OCI-LY3 (cell line): ENCODE measurements around the gene MRPL2.
A peak's percentile ranks its signal among the peaks of the same experiment; 100 is the strongest.

Experiments used
- H2AFZ ChIP-seq: fragments of 200-600, 300-600 bp; shearing (Covaris generic); 2 replicates; pipeline ENCODE4 v1.6.0; 2014; ENCODE audit warnings: antibody characterized with exemption, low read depth, low read length
- H3K27ac ChIP-seq: fragments of 200-600, 300-600 bp; sonication (generic); 2 replicates; pipeline ENCODE4 v1.5.1; 2014; ENCODE audit warnings: mild to moderate bottlenecking, low read length, moderate library complexity, mixed read lengths
- H3K27me3 ChIP-seq: fragments of 200-600, 300-600 bp; sonication (generic); 2 replicates; pipeline ENCODE4 v1.6.1; 2014; ENCODE audit warnings: low read depth, low read length, mixed read lengths
- H3K36me3 ChIP-seq: fragments of 200-600, 300-600 bp; sonication (generic); replicated peaks from 2 replicates; pipeline ENCODE3; 2014; ENCODE audit warnings: low read depth, low read length, mixed read lengths
- H3K4me1 ChIP-seq: fragments of 300-600, 200-600 bp; sonication (generic); 2 replicates; pipeline ENCODE4 v1.6.1; 2014; ENCODE audit warnings: low read length, mixed read lengths
- H3K4me2 ChIP-seq: fragments of 200-600, 300-600 bp; sonication (generic); 2 replicates; pipeline ENCODE4 v1.6.1; 2014; ENCODE audit warnings: low read length, mixed read lengths
- H3K4me3 ChIP-seq: fragments of 300-600, 200-600 bp; sonication (generic); 2 replicates; pipeline ENCODE4 v1.5.1; 2014; ENCODE audit warnings: antibody characterized with exemption, mild to moderate bottlenecking, low read length, moderate library complexity
- H3K79me2 ChIP-seq: fragments of 300-600, 200-600 bp; shearing (Covaris generic); 2 replicates; pipeline ENCODE4 v1.6.1; 2014; ENCODE audit warnings: mild to moderate bottlenecking, low read length, mixed read lengths
- H3K9ac ChIP-seq: fragments of 300-600, 200-600 bp; shearing (Covaris generic); 2 replicates; pipeline ENCODE4 v1.6.0; 2014; ENCODE audit warnings: mild to moderate bottlenecking, low read length, moderate library complexity
- H3K9me3 ChIP-seq: fragments of 200-600, 300-600 bp; shearing (Covaris generic); 2 replicates; pipeline ENCODE4 v1.6.1; 2014; ENCODE audit warnings: low read length, mixed read lengths; ENCODE audit not compliant: insufficient read depth
- H4K20me1 ChIP-seq: fragments of 200-600, 300-600 bp; sonication (generic); 2 replicates; pipeline ENCODE4 v1.6.1; 2016; ENCODE audit warnings: low read length, mixed read lengths; ENCODE audit not compliant: insufficient read depth
- EZH2phosphoT487 ChIP-seq: fragments of 200-600 bp; shearing (Covaris generic); IDR thresholded peaks from 2 replicates; pipeline ENCODE4 v1.6.1; 2018; ENCODE audit warnings: antibody characterized with exemption, mixed run types, low read depth
- TF ChIP-seq, protein P1 (sequence below): fragments of 200-600, 300-600 bp; sonication (generic); IDR thresholded peaks from 2 replicates; pipeline ENCODE4 v1.5.1; 2014; ENCODE audit warnings: antibody characterized with exemption, low read length, low read depth

Gene MRPL2

GRCh38 chr6:43054206-43054943, 4.9 kb downstream of the MRPL2 start:
- Histone ChIP-seq H3K4me3 (peak overlapping the region; percentile 87), H3K9ac (peak overlapping the region; percentile 90), H3K9me3 (no peaks in the 10 kb centered on the region), H4K20me1 (no peaks in the 10 kb centered on the region), H3K4me1 (peaks cover 21% of the 10 kb centered on the region), H3K79me2 (peaks cover 33% of the 10 kb centered on the region), H3K4me2 (peak overlapping the region; percentile 61), H3K36me3 (peaks cover 32% of the 10 kb centered on the region), H3K27ac (peak overlapping the region; percentile 42), H3K27me3 (no peaks in the 10 kb centered on the region), H2AFZ (no peak overlapping the region)
- TF ChIP-seq, protein P1, sequence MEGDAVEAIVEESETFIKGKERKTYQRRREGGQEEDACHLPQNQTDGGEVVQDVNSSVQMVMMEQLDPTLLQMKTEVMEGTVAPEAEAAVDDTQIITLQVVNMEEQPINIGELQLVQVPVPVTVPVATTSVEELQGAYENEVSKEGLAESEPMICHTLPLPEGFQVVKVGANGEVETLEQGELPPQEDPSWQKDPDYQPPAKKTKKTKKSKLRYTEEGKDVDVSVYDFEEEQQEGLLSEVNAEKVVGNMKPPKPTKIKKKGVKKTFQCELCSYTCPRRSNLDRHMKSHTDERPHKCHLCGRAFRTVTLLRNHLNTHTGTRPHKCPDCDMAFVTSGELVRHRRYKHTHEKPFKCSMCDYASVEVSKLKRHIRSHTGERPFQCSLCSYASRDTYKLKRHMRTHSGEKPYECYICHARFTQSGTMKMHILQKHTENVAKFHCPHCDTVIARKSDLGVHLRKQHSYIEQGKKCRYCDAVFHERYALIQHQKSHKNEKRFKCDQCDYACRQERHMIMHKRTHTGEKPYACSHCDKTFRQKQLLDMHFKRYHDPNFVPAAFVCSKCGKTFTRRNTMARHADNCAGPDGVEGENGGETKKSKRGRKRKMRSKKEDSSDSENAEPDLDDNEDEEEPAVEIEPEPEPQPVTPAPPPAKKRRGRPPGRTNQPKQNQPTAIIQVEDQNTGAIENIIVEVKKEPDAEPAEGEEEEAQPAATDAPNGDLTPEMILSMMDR = no peak
- TF ChIP-seq EZH2phosphoT487 = no peak

DNA sequence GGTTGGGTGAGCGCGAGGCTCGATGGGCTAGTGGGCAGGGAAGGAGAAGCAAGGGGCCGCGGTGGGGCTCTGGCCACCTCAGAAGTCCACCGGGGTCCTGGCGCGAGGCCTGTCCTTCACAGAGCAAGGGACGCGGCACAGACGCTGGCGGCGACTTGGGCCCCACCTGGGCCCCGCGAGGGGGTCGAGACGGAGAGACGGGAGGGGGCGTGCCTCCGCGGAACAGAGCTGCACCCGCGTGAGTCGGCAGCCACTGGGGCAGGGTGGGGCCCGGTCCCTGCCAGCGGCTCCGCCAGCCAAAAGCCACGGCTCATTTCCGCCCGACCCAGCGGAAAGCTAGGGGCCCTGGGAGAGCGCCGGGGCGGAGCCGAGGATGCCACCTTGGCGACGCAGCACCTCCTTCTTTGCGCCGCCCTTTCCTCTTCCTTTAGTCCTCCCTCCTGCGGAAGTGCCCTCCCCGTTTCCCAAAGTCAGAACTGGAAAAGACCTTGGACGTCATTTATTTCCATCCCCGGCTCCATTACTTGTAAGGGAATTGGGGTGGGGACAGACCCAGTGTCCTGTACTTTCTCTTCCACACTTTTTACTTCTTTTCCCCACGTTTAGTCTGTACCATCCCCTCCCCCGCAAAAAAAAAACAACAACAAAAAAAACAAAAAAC, 5.6 kb downstream of the MRPL2 start, which contains the start of gene CUL7:
Gene CUL7, minus strand, starts transcription at position 307 of the 661 bp plus-strand sequence. CDS start 1,063 bp downstream, outside the sequence.
- peak within 1 kb of the TSS; percentile 90 for H3K9ac ChIP-seq
- H3K27me3 ChIP-seq = no peaks in the 10 kb centered on the region
- peaks cover 21% of the 10 kb centered on the region for H3K4me1 ChIP-seq
- H3K4me2 ChIP-seq = peak within 1 kb of the TSS; percentile 84
- H3K27ac ChIP-seq = peak within 1 kb of the TSS; percentile 42
- peak within 1 kb of the TSS; percentile 87 for H3K4me3 ChIP-seq
- peaks cover 28% of the 10 kb centered on the region for H3K79me2 ChIP-seq
- no peaks in the 10 kb centered on the region for H4K20me1 ChIP-seq
- H3K9me3 ChIP-seq = no peaks in the 10 kb centered on the region
- H2AFZ ChIP-seq = peak within 1 kb of the TSS; percentile 53; the same call in 1 of the 2 replicates
- peaks cover 37% of the 10 kb centered on the region for H3K36me3 ChIP-seq
- TF ChIP-seq, protein P1 = no peak
- no peak for TF ChIP-seq EZH2phosphoT487

GRCh38 chr6:43052842-43053544, 6.2 kb downstream of the MRPL2 start:
- peaks cover 14% of the 10 kb centered on the region for H3K4me1 ChIP-seq
- peaks cover 41% of the 10 kb centered on the region for H3K36me3 ChIP-seq
- H3K27me3 ChIP-seq = no peaks in the 10 kb centered on the region
- H3K9me3 ChIP-seq = no peaks in the 10 kb centered on the region
- peak overlapping the region; percentile 84 for H3K4me2 ChIP-seq
- peak overlapping the region; percentile 90 for H3K9ac ChIP-seq
- no peak for TF ChIP-seq EZH2phosphoT487
- TF ChIP-seq, protein P1 = no peak
- H3K79me2 ChIP-seq = peaks cover 21% of the 10 kb centered on the region
- H2AFZ ChIP-seq = no peak overlapping the region
- peak overlapping the region; percentile 42 for H3K27ac ChIP-seq
- H4K20me1 ChIP-seq = no peaks in the 10 kb centered on the region
- H3K4me3 ChIP-seq = peak overlapping the region; percentile 87
